ENCODE results near the gene KIAA0040.

KIAA0040 gene

GRCh38 chr1:175133673-175134435 lies 58.7 kb downstream of the KIAA0040 start:
- no peak for DNase-seq (ENCODE audit: low read depth)
- no peak for TF ChIP-seq CTCF (conservative IDR thresholded peaks at IDR 0.05; ENCODE audit: low read depth, low read length)
- no peak overlapping the region for H3K4me3 ChIP-seq (ENCODE audit: low read depth, low read length)

GRCh38 chr1:175132436-175132835 lies 60.1 kb downstream of the KIAA0040 start:
- DNase-seq (ENCODE audit: low read depth): peak; percentile 15
- H3K4me3 ChIP-seq (ENCODE audit: low read depth, low read length): no peak overlapping the region
- no peak for TF ChIP-seq CTCF (conservative IDR thresholded peaks at IDR 0.05; ENCODE audit: low read depth, low read length)

- H3K4me3 ChIP-seq (ENCODE audit: low read depth, low read length): no peak overlapping the region
- TF ChIP-seq CTCF (conservative IDR thresholded peaks at IDR 0.05; ENCODE audit: low read depth, low read length): no peak
- no peak for DNase-seq (ENCODE audit: low read depth)
Measured at GRCh38 chr1:175131095-175131494, 61.5 kb downstream of the KIAA0040 start.

- H3K4me3 ChIP-seq (ENCODE audit: low read depth, low read length): no peak overlapping the region
- no peak for TF ChIP-seq CTCF (conservative IDR thresholded peaks at IDR 0.05; ENCODE audit: low read depth, low read length)
- no peak for DNase-seq (ENCODE audit: low read depth)
Measured at GRCh38 chr1:175130649-175131045, 61.9 kb downstream of the KIAA0040 start.

GRCh38 chr1:175129997-175130648 lies 62.5 kb downstream of the KIAA0040 start:
- peak; percentile 3 for TF ChIP-seq CTCF (conservative IDR thresholded peaks at IDR 0.05; ENCODE audit: low read depth, low read length)
- DNase-seq (ENCODE audit: low read depth): peak; percentile 48
- H3K4me3 ChIP-seq (ENCODE audit: low read depth, low read length): no peak overlapping the region

GRCh38 chr1:175129644-175129996 lies 63.0 kb downstream of the KIAA0040 start:
- no peak for DNase-seq (ENCODE audit: low read depth)
- TF ChIP-seq CTCF (conservative IDR thresholded peaks at IDR 0.05; ENCODE audit: low read depth, low read length): no peak
- H3K4me3 ChIP-seq (ENCODE audit: low read depth, low read length): no peak overlapping the region

GRCh38 chr1:175129182-175129581 lies 63.4 kb downstream of the KIAA0040 start:
- no peak for DNase-seq (ENCODE audit: low read depth)
- no peak for TF ChIP-seq CTCF (conservative IDR thresholded peaks at IDR 0.05; ENCODE audit: low read depth, low read length)

More at GRCh38 chr1:175129182-175129581, 63.4 kb downstream of the KIAA0040 start:
- H3K4me3 ChIP-seq (ENCODE audit: low read depth, low read length): no peak overlapping the region
